ENCODE measurements around the gene PNLIPRP2.

DNA sequence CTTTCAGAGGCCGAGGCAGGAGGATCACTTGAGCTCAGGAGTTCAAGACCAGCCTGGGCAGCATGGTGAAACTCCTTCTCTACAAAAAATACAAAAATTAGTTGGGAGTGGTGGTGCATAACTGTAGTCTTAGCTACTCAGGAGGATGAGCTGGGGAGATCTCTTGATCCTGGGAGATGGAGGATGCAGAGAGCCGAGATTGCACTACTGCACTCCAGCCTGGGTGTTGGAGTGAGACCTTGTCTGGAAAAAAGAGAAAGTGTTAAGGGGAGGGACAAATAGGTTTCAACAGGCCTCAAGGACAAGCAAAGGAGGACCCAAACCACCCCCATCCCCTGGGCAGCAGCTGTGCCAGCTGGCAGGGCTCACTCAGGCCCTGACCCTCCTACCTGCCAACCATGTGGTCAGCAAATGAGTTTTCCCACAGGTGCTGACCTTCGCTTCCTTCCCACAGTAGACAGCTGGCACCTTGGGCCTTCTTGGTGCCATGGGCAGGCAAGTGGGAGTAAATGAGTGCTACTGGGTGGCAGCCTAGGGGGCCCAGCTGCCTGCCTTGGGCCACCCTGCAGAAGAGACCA, 5.5 kb upstream of the PNLIPRP2 start:
- TF ChIP-seq CTCF (conservative IDR thresholded peaks at IDR 0.05 in 1 of 2, IDR thresholded peaks at IDR 0.05 in 1 of 2; ENCODE audit: low read depth in 1 of 2, low read length in 2 of 2): no peak
- no peak for TF ChIP-seq EZH2 (IDR thresholded peaks at IDR 0.05; ENCODE audit: low read length, missing control alignments)

Measured in fibroblast of lung (primary cell).